ENCODE measurements around the gene GPR15LG.
"Not testable (repeated sequence)": the region's sequence is repeated elsewhere in the genome, so short reads cannot be mapped to it uniquely, and the experiment has no call there.

The GPR15LG gene

DNA sequence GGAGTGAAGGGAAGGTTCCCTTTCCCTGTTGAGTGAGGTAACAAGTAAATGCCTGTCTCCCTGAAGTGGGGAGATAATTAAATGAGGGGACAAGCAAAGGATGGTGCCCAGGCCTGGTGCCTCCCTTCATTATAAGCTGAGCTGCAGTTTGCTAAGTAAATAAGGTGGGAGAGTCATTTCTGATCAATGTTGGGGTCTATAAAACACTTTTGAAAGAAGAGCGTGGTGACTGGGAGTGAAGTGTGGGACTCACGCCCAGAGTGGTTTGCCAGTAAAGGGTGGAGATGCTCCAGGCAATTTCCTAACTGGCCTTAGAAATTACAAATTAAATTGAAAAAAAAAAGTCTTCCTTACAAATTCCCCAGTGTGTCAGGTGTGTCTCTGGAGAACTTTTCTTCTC, 9.6 kb upstream of the GPR15LG start:
- DNase-seq (ENCODE audit: insufficient read length, low spot score) (no peak), FAIRE-seq (no peak)

DNA sequence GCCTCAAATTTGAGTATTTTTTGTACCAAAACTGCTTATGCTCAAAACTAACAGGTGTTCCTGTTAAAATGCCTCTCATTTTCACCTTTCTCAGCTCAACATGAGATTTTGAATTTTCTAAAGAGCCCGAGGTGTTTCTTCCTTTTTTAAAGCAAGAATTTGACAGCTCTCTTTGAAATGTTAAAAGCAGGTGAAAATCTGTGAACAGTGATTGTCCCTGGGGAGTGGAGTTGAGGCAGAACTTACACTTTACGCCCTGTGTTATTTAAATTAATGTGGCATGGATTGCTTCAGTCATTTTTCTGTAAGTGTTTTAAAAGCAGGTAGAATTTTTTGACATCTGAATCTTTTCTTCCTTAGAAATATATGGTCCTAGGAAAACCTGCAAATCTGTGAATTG, 9.2 kb upstream of the GPR15LG start:
- DNase-seq (ENCODE audit: insufficient read length, low spot score) = no peak
- no peak for FAIRE-seq

DNA sequence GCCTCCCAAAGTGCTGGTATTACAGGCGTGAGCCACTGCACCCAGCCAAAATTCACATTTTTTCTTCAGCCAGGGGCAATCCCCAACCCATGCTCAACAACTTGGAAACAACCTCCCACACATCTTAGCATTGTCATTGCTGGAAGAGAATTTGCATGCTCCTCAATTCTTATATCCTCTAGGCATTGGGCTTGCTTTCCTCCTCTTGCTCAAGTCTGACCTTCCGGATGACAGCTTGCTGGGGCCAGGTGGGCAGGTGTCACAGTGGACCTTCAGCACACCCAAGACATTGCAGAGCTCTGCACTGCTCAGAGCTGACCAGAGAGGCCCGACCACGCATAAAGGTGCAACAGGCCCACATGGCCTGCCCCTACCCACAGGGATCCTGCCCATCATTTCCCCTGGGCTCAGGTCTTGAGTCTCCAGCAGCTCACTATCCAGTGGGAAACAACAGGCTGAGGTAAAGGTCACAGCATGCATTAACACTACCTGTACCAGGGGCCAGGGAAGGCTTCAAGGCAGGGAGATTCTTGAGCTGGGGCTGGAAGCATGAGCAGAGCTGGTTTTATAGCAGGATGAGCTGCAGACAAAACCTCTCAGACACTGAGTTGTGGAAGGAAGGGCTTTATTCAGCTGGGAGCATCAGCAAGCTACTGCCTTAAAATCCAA, 6.8 kb upstream of the GPR15LG start:
- no peak for FAIRE-seq
- no peak for DNase-seq (ENCODE audit: insufficient read length, low spot score)

DNA sequence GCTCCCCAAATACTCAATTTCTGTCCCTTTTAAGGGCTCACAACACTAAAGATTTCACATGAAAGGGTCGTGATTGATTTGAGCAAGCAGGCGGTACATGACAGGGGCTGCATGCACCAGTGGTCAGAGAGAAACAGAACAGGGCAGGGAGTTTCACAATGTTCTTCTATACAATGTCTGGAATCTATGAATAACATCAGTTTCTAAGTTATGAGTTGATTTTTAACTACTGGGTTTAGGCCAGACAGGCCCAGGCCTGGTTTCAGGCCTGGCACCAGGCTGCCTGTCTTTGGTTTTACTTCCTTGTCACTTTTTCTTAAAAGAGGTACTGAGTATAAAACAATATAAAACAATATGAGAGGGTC, 6.3 kb upstream of the GPR15LG start:
- not testable (repeated sequence) for DNase-seq (ENCODE audit: insufficient read length, low spot score); FAIRE-seq

DNA sequence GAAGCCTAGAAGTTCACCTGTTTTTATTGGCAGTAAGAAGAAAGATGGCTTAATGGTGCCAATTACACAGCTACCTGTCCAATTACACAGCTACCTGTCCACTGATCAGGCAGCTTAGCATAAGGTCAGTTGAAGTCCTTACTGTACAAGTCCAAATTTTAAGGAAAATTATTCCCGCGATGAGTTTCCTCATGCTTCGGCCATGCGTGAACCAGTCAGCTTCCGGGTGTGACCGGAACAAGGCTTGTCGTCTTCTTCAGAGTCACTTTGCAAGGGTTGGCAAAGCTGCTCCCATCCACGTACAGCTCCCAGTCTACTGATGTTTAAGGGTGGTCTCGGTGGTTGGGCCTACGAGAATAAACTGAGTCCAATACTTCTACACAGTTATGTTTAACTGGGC, 5.2 kb upstream of the GPR15LG start:
- FAIRE-seq; DNase-seq (ENCODE audit: insufficient read length, low spot score): not testable (repeated sequence)

DNA sequence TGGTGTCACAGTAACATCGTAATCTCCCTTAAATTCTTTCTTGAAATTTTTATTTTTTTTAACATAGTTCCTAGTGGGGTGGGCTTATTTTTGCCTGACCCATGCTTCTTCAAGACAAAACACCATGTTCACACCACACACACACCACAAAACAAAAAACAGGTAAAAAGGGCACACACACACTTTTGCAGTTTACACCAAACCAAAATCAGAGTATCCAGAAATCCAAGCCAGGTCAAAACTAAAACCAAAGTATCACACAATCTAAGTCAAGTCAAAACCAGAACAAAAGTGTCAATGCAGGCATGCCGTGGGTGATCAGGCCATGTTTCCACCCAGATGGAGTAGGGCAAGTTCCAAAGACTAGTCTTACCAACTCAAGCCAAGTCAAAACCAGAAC, 2.4 kb upstream of the GPR15LG start:
- not testable (repeated sequence) for FAIRE-seq; DNase-seq (ENCODE audit: insufficient read length, low spot score)

DNA sequence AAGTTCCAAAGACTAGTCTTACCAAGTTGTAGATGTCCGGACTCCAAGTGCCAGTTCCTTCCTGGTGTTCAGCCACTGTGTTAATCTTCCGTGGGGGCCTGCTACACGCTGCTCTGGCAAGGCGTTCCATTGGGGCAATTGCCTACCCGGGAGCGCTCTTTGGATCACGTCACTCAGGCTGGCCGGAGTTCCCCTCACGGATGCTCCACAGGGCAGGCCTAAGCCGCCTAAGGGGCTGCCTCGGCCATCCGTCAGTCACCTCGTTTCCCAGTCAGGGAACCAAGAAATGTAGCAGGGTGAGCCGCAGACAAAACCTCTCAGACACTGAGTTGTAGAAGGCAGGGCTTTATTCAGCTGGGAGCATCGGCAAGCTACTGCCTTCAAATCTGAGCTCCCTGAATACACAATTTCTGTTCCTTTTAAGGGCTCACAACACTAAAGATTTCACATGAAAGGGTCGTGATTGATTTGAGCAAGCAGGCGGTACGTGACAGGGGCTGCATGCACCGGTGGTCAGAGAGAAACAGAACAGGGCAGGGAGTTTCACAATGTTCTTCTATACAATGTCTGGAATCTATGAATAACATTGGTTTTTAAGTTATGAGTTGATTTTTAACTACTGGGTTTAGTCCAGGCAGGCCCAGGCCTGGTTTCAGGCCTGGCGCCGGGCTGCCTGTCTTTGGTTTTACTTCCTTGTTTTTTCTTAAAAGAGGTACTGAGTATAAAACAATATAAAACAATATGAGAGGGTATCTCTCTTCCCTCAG, 1.7 kb upstream of the GPR15LG start:
- not testable (repeated sequence) for DNase-seq (ENCODE audit: insufficient read length, low spot score); FAIRE-seq

DNA sequence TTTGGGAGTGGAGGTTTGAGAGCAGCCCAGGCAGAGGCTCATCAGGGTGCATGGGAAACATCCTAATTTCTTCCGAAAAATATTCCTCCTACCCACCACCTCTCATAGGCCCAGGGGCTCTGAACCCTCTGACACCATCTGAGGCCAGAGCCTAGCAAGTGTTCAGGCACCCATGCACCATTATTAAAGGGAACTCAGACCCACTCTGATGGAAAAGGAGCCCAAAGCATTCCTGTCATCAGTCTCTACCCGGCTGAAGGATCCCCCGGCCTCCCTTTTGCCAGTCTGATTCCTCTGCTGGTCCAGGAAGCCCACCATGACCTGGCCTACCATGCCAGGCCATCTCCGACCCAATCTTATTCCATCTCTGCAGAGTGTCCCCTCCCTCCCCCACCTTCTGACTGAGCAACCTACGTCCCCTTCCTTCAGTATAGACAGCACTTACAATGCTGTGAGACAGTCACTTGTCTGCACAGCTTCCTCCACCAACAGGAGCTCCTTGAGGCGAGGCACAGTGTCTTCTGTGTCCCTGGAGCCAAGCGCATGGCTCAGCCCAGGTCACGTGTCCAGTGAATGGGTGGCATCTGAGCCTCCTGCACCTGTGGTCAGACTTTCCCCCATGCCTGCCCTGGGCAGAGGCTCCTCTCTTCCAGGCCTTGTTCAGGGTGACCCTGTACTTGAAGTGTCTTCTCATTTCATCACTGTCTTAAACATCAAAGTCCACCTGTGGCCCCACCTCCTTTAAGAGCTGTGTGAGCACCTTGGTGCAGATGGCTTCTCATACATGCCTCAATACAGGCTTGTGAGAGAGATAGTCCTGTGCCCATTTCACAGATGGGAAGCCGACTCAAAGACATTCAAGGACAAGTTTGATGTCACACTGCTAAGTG, 889 bp upstream of the GPR15LG start:
- DNase-seq (ENCODE audit: insufficient read length, low spot score) = no peak
- no peak for FAIRE-seq

DNA sequence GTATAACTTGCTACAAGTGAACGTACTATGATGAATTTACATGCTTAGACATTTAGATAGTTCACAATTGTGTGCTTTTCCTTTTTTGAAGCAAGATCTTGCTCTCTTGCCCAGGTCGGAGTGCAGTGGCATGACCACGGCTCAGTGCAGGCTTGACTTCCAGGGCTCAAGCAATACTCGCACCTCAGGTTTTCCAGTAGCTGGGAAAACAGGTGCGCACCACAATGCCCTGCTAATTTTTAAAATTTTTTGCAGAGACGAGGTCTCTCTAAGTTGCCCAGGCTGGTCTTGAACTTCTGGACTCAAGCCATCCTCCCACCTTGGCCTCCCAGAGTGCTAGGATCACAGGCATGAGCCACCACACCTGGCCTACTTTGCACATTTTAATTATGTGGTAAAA, 1.8 kb downstream of the GPR15LG start:
- no peak for DNase-seq (ENCODE audit: insufficient read length, low spot score)
- no peak for FAIRE-seq

DNA sequence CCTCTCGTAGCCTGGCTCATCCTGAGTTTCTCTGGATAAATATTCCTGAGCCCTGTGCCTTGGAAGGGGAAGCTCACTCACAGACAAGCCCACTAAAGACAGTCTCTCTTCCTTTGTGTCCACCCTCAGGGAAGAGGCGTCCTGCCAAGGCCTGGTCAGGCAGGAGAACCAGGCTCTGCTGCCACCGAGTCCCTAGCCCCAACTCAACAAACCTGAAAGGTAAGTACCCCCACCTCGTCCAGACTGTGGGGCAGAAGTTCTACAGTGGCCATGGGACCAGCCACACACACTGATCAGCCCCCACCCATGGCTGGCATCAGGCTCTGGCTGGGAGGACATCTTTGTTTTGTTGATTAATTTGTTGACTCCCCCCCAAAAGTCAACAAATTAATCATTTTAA, 2.8 kb downstream of the GPR15LG start:
- no peak for FAIRE-seq
- DNase-seq (ENCODE audit: insufficient read length, low spot score) = no peak

DNA sequence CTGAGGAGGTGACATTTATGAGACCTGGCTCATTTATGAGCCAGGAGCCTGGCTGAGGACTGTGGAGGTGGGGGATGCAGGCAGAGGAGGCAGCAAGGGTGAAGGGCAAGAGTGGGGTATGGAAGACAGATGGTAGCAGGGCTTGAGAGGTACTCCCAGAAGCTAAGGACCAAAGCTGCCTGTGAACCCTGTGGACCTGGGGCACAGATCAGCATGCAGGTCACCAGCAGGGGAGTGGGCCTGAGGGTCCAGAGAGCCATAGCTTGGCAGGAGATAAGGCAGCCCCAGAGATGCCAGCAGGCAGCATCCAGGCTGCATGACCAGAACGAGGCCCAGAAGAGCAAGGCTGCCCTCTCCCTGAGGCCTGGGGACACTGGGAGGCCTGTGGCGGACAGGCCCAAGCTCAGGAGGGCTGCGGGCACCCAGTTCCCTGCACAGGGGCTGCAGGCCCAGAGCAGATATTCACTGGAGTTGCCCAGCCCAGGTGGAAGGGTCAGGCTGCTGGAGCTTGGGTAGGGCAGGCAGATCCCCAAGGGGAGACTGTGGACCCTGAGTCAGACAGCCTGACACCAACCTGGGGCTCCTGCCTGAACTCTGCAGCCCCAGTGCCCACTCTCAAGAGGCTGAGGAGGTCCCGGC, 3.4 kb downstream of the GPR15LG start:
- FAIRE-seq (no peak), DNase-seq (ENCODE audit: insufficient read length, low spot score) (no peak)

DNA sequence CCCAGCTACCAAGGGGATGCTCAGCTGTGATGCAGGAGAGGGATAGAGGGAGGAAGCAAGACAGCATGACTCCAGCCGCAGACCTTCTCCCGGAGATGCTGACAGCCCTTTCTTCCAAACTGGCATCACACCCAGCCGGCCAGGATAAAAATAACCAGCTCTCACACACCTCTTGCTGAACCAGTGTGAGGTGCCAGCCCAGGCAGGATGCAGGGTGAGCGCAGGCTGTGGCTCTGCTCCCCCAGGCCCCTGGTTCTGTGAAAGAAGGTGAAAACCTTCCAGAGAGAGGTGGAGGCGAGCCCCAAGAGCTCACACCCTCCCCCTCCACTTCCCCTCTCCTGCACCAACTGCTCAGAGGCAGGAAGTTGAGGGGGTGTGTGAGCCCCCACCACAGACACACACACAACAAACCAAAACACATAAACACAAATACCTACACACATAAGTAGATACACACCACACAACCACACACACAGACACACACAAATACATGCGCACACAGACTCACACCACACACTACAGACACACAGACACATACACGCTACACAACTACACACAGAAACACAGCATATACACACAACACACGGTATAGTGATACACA, 4.0 kb downstream of the GPR15LG start:
- DNase-seq (ENCODE audit: insufficient read length, low spot score) (no peak), FAIRE-seq (no peak)

DNA sequence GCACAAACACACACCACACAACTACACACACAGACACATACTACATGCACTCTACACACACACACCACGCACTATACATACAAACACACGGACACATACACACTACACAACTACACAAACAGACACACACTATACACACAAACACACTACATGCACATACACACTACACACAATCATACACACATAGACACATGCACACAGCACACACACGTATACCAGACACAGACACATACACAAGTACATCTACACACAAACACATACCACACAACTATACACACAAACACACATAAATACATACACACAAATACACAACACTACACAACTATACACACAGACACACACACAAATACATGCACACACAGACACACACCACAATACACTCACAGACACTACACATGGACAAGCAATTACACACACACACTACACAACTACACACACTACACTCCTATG, 4.6 kb downstream of the GPR15LG start:
- DNase-seq (ENCODE audit: insufficient read length, low spot score) (no peak), FAIRE-seq (peak; percentile 97)

DNA sequence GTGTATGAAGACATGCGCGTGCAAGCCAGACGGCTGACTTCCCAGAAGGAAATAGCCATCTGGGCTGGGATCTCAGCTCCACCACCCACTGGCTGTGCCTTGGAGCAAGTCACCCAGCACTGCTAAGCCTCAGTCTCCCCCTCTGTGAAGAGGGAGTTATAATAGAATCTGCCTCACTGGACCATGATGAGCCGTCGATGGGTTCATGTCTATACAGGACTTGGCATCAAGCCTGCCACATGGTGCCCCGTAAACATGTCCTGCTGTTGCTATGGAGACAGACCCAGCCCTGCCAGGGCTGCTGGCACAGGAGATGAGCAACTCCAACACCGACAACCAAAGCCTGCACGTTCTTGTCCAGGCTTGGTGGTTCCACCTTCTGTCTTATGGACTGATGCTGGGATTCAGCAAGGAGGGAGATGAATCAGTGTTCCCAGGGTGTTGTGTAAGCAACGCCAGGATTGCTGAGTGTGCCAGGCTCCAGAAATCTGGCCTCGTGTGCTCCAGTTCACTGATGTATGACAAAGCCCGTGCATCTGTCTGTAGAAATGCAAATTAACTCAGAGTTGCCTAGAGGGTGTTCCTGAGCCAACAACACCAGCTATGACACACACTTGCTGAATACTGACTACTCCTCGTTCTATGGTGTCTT, 5.6 kb downstream of the GPR15LG start:
- no peak for FAIRE-seq

DNA sequence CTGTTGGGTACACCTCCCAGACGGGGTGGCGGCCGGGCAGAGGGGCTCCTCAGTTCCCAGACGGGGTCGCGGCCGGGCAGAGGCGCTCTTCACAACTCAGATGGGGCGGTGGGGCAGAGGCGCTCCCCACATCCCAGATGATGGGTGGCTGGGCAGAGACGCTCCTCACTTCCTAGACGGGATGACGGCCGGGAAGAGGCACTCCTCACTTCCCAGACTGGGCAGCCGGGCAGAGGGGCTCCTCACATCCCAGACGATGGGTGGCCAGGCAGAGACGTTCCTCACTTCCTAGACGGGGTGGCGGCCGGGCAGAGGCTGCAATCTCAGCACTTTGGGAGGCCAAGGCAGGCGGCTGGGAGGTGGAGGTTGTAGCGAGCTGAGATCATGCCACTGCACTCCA, 6.8 kb downstream of the GPR15LG start:
- not testable (repeated sequence) for DNase-seq (ENCODE audit: insufficient read length, low spot score); FAIRE-seq

More for the DNA sequence above, 5.6 kb downstream of the GPR15LG start:
- no peak for DNase-seq (ENCODE audit: insufficient read length, low spot score)

DNA sequence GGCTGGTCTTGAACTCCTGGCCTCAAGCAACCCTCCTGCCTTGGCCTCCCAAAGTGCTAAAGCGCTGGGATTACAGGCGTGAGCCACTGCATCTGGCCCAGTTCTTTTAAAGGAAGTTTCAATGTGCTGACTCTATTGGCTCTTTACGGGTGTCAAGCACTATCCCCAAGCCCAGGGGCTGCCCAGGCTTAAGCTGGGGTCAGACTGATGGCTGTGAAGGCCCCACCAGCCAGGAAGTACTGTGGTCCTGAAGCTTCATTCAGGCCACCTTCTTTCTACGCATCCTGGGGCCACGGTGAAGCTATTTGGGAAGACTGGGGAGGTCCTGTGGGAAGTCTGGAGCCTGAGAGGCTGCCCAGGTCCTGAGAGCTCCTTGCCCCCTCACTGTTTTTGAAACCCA, 8.0 kb downstream of the GPR15LG start:
- DNase-seq (ENCODE audit: insufficient read length, low spot score) (no peak), FAIRE-seq (no peak)

DNA sequence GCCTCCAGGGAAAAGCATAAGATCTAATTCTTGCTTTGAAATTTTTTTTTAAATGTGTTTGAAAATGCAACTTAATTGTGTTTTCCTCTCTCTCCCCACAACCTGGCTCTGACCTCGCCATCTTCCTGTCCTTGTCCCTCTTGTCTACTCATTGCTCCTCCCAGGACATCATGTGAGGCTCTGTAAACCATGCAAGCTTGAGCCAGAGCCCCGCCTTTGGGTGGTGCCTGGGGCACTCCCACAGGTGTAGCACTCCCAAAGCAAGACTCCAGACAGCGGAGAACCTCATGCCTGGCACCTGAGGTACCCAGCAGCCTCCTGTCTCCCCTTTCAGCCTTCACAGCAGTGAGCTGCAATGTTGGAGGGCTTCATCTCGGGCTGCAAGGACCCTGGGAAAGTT, 10.9 kb downstream of the GPR15LG start:
- DNase-seq (ENCODE audit: insufficient read length, low spot score) (no peak), FAIRE-seq (no peak)

DNA sequence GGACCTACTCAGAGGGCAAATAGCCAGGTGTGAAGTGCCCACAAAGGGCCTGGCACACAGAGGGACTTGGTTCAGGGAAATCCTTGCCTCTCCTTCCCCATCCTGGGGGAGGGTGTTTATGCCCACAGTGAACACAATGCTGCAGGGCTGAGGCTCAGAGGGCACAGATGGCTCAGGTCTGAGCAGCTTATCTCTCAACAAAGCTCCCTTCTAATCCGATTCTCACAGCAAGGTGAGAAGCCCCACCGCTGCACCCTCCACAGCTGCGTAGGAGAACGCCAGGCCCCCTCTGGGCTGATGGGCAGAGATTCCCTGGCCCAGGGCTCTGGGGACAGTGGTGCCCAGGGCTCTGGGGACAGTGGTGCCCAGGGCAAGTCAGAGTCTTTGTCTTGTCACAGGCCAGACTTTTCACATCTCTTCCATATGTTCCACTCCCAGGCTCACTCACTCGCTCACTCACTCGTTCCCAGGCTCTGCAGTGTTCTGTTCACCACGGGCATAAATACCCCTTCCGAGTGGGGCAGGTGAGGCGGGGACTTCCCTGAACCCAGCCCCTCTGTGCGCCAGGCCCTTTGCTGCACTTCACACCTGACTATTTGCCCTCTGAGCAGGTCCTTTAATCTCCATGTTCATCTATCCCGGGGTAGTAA, 12.1 kb downstream of the GPR15LG start:
- DNase-seq (ENCODE audit: insufficient read length, low spot score) = no peak
- FAIRE-seq = no peak

DNA sequence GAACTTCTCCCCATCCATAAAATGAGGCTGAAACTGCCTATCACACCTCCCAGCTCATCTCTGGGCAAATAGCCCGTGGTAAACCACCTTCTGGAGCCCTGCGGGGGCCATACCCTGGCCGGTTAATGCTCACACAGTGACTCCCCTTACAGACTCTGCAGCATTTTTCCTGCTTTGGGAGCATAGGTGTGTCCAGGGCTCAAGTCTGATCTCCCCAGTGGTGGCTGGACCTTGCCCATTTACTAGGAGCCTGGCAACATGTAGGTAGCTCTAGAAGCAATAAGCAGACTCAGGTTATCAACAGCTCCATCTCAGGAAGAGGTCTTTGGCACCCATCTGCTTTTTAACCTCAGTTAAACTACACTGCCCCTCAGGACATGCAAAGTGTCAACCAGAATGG, 15.2 kb downstream of the GPR15LG start:
- no peak for FAIRE-seq

More for the DNA sequence above, 15.2 kb downstream of the GPR15LG start:
- DNase-seq (ENCODE audit: insufficient read length, low spot score) = no peak
